GM12872 (cell line): Measurements from ENCODE around the gene CDHR1.

Source experiments
- TF ChIP-seq, protein P1 (sequence below): IDR thresholded peaks from 3 replicates; pipeline ENCODE4 v1.5.1; 2011; ENCODE audit warnings: low read depth, mild to moderate bottlenecking, low read length, moderate library complexity; ENCODE audit not compliant: insufficient read depth

CDHR1 gene

GRCh38 chr10:84230359-84230758 is 36.0 kb downstream of the CDHR1 start:
- TF ChIP-seq, protein P1, sequence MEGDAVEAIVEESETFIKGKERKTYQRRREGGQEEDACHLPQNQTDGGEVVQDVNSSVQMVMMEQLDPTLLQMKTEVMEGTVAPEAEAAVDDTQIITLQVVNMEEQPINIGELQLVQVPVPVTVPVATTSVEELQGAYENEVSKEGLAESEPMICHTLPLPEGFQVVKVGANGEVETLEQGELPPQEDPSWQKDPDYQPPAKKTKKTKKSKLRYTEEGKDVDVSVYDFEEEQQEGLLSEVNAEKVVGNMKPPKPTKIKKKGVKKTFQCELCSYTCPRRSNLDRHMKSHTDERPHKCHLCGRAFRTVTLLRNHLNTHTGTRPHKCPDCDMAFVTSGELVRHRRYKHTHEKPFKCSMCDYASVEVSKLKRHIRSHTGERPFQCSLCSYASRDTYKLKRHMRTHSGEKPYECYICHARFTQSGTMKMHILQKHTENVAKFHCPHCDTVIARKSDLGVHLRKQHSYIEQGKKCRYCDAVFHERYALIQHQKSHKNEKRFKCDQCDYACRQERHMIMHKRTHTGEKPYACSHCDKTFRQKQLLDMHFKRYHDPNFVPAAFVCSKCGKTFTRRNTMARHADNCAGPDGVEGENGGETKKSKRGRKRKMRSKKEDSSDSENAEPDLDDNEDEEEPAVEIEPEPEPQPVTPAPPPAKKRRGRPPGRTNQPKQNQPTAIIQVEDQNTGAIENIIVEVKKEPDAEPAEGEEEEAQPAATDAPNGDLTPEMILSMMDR = no peak

GRCh38 chr10:84232376-84232775 is 38.0 kb downstream of the CDHR1 start:
- TF ChIP-seq, protein P1 = no peak

- TF ChIP-seq, protein P1 = no peak
Observed at GRCh38 chr10:84233940-84234339, 39.6 kb downstream of the CDHR1 start.

GRCh38 chr10:84234479-84234878 is 40.1 kb downstream of the CDHR1 start:
- TF ChIP-seq, protein P1 = no peak

DNA sequence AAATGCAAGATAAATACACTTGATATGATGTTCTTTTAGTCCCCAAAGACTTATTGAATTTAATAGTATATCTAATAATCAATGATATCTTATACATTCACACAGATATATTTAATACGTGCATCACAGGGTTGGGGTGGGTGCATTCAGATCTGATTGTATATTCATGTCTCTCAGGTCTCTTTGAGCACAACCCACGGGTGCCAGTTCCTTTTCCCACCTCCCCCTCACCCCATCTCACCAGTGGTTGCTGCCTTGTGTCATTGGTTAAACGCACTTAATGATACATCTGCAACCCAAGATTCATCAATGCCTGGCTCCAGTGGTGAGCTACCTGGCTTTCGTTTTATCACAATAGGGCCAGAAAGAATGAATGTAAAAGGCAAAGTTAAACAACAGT is 40.8 kb downstream of the CDHR1 start:
- TF ChIP-seq, protein P1 = no peak

DNA sequence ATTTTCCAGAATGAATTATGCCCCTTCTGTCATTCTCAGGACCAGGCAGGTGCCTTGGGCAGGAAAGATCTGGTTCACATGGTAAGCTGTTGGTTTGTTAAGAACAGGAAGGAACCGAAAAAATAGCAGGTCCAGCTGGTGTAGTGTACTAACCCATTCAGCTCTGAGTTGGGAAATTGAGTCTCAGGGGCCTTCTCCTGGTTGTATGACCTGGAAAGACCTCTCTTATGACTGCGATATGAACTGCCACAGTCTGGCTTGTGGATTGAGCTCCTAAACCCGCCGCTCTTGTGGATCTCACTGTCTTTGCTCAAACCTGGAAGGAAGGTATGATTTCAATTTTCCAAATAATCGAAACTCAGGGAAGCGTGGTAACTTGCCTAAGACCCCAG is 42.5 kb downstream of the CDHR1 start:
- TF ChIP-seq, protein P1 = no peak

DNA sequence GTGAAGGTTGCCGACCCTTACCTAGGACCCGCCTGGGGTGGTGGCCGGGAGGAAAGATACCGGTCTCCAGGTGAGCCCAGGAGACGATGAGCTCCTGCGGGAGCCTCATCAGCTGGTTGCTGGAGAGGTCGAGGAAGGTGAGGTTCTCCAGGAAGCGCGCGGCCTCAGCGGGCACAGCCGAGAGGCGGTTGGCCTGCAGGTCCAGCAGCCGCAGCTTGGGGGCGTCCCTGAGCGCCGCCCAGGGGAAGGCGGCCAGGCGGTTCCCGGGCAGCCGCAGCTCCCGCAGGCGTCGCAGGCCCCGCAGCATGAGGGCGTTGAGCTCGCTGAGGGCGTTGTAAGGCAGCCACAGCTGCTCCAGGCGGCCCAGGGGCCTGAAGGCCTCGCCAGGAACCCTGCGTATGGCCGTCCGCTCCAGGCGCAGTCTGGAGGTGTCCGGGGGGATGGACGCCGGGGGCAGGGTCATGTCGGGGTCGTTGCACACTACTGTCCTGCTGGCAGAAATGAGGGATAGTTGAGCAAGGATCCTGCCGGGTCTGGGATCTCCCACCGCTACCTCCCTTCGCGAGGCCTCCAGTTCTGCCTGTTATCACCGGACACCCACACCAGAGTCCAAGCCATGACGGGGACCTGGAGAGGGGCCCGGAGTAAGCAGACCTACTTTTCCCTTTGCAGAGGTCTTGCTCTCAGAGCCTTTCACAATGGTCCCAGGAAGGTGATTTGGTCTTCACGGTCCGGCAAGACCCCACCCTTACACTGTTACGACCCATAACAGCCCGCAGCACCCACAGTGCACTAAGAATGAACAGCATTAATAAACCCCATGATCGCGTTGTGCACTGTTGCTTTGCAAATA is 43.1 kb downstream of the CDHR1 start:
- TF ChIP-seq, protein P1 = peak; percentile 35; the same call in 2 of the 3 replicates
